Psoas muscle (tissue), 8 donors: ENCODE data around the gene SLC25A19. TPM values are rescaled to one million over a fixed set of nuclear protein-coding genes. Genes with fewer than 3 reads are reported as not detected.

Source experiments
- ATAC-seq, 4 donors: fragments of 200-7000 bp; cut with Tn5 transposase; one replicate each; pipeline ENCODE4 v1.9.1; 2020; ENCODE audit warnings: moderate library complexity in 3 of 4, mild to moderate bottlenecking in 2 of 4
- DNase-seq, 2 donors: peaks; one replicate each; pipeline ENCODE4 v3.0.0-alpha.2; 2020
- H3K27ac ChIP-seq: fragments of 200-600 bp; one replicate; pipeline ENCODE4 v1.8.0; 2022
- H3K27me3 ChIP-seq, 3 donors: fragments of 200-600 bp in 1 of 3; one replicate each; pipeline versions ENCODE4 v1.6.1 to v1.8.0; 2013 to 2022; ENCODE audit warnings: low read length in 2 of 3, mild to moderate bottlenecking in 2 of 3, moderate library complexity in 1 of 3; ENCODE audit not compliant: insufficient read depth in 3 of 3
- H3K36me3 ChIP-seq, 2 donors: fragments of 200-600 bp in 1 of 2; one replicate each; pipeline versions ENCODE4 v1.6.1 to v1.8.0; 2013 to 2022; ENCODE audit warnings: low read depth in 1 of 2, mild to moderate bottlenecking in 1 of 2, moderate library complexity in 1 of 2; ENCODE audit not compliant: insufficient read depth in 1 of 2
- H3K4me1 ChIP-seq: fragments of 200-600 bp; one replicate; pipeline ENCODE4 v1.8.0; 2022
- H3K4me3 ChIP-seq: fragments of 200-600 bp; one replicate; pipeline ENCODE4 v1.8.0; 2022; ENCODE audit warnings: mild to moderate bottlenecking
- H3K9me3 ChIP-seq: fragments of 200-600 bp; one replicate; pipeline ENCODE4 v1.8.0; 2022
- WGBS, 3 donors: extraction: QIAGEN DNeasy Blood & Tissue Kit; methylation state at CpG; one replicate each; pipeline versions ENCODE4 v1.1.6 to v1.1.7; 2013; 5-methylcytosine and 5-hydroxymethylcytosine counted together
- intact Hi-C, 2 donors: fragments of 100-400 bp; cut with DNase I; formaldehyde crosslinking; loops; one replicate each; pipeline versions ENCODE4 v1.11.0 to v1.14.2; 2022
- polyA plus RNA-seq, 3 donors: library from polyadenylated mRNA; stranded (reverse); fragments of 200-250 nt; gene quantifications; one replicate each; pipeline ENCODE4 v1.2.3, GENCODE V29; 2013
- total RNA-seq, 4 donors: library from RNA; stranded (reverse); fragmentation: NEBNext Ultra II Directional in 2 of 4; extraction: Animal tissue kit (Norgen Biotek cat#: 25700) in 2 of 4; gene quantifications; one replicate each; pipeline versions ENCODE4 v1.2.1 to v1.2.4, GENCODE V29; 2021 to 2023
- TF ChIP-seq, protein P1 (sequence below): fragments of 200-600 bp; IDR thresholded peaks from one replicate; pipeline ENCODE4 v1.8.0; 2022; ENCODE audit warnings: antibody characterized with exemption
- donor health status: healthy with polysubstance abuse.
- donor health status: DM: no; HTN: no; CAD: no; lungs with moderate emphysema.
- donor health status: Bipolar disorder and iron deficiency.
- donor health status: healthy.
- donor health status: DM: yes; HTN: yes; CAD: no.
- donor health status: DM: no; HTN: no; CAD: no.
- donor health status: DM: no; HTN: no; CAD: no.
- donor health status: DM: yes; HTN: yes; CAD: no.

Gene SLC25A19
- total and polyA plus RNA-seq, 7 donors, result 11.3 to 52.7 (median 24.9) TPM

DNA sequence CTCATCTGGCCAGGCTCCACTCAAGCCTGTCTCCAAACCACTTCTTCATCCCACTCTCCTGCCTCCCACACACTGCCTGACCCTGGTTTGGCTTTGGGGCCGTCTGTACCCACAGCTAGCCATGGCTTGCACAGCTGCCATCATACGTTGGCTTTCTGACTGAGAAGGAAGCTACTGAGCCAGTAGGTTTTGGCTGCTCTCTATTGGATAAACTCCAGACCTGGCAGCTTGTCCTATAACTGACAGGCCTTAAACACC is 22.2 kb downstream of the SLC25A19 start:
- Histone ChIP-seq H3K9me3 (no peaks in the 10 kb centered on the region), H3K4me3 (no peak overlapping the region), H3K36me3 (peaks cover 3 to 55% of the 10 kb centered on the region in 2 donors), H3K4me1 (peaks cover 28% of the 10 kb centered on the region), H3K27ac (no peak overlapping the region), H3K27me3 (no peaks in the 10 kb centered on the region)
- DNase-seq (peak in 1 of 2 donors; percentile 28), ATAC-seq (no peak)
- intact Hi-C loops, result no loop called here
- TF ChIP-seq, protein P1, sequence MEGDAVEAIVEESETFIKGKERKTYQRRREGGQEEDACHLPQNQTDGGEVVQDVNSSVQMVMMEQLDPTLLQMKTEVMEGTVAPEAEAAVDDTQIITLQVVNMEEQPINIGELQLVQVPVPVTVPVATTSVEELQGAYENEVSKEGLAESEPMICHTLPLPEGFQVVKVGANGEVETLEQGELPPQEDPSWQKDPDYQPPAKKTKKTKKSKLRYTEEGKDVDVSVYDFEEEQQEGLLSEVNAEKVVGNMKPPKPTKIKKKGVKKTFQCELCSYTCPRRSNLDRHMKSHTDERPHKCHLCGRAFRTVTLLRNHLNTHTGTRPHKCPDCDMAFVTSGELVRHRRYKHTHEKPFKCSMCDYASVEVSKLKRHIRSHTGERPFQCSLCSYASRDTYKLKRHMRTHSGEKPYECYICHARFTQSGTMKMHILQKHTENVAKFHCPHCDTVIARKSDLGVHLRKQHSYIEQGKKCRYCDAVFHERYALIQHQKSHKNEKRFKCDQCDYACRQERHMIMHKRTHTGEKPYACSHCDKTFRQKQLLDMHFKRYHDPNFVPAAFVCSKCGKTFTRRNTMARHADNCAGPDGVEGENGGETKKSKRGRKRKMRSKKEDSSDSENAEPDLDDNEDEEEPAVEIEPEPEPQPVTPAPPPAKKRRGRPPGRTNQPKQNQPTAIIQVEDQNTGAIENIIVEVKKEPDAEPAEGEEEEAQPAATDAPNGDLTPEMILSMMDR, result no peak
- 18 to 35% (median 29%) methylated on average over 2 of the region's 2 CpGs for WGBS, 3 donors

DNA sequence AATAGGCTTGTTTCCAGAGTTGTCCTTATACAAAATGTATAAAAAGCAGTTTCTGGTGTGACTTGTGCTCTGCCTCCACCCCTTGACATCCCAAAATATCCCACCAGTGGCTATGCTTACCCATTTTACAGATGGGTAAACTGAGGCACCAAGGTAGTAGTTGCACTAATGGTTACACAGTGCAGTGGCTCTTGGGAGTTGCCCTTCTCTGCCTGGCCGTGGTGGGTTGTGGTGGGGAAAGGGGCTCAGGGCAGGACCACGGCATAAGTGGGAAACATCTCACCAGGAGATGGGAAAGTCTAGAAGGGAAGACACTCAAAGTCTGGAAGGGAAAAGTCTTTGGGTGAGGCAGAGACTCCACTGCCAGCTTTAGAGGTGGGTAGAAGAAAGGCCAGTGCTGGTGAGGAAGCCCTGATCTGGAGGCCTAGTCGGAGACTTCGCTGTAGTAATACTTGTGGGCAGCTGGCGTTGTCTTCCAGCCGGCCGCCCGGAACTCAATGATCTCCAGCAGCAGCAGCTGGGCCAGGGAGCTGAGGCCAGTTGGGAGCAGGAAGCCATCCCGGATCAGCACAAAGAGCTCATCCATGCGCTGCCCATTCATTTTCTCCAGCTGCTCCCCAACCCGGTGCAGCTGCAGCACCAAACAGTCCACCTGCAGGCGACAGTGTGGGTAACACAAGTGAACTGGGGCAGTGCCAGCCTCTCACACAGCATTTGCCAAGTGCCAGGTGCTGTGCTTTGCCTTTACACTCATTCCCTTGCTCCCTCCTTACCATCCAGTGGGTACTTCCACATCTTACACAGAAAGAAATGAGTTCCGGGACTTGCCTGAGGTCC is 22.7 kb downstream of the SLC25A19 start:
- intact Hi-C loops, result no loop called here

DNA sequence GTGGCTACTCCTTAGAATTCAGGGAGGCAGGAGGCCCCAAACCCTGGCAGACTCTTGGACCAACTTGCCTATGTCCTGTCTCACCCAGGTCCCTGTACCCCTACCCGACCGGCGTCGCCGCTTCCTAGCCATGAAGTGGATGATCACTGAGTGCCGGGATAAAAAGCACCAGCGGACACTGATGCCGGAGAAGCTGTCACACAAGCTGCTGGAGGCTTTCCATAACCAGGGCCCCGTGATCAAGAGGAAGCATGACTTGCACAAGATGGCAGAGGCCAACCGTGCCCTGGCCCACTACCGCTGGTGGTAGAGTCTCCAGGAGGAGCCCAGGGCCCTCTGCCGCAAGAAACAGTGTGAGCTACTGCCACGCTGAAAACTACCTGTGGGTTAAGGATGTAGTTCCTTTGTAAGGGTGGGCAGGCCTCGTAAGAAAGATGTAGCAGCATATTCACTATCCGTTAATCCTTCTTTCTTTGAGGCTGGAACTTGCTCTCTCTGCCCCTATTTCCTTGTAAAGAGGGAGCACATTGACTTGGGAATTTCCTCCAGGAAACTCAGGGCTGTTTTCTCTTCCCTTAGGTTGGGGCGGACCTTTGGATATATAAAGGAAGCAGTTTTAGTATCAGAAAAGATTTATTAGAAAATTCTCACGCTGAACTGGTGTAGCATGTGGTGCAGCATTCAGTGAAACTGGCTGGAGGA is 23.5 kb downstream of the SLC25A19 start:
- intact Hi-C loops, result no loop called here
- H3K36me3 ChIP-seq, result peaks cover 3 to 55% of the 10 kb centered on the region in 2 donors
- no peak overlapping the region for H3K4me3 ChIP-seq
- H3K27ac ChIP-seq, result no peak overlapping the region
- 77 to 85% (median 84%) methylated on average over 17 of the region's 17 CpGs for WGBS, 3 donors
- TF ChIP-seq, protein P1, result no peak
- ATAC-seq, result no peak
- peak in 1 of 2 donors; percentile 32 for DNase-seq
- no peaks in the 10 kb centered on the region for H3K27me3 ChIP-seq
- H3K4me1 ChIP-seq, result peaks cover 24% of the 10 kb centered on the region
- no peaks in the 10 kb centered on the region for H3K9me3 ChIP-seq

More for the DNA sequence above, 22.7 kb downstream of the SLC25A19 start:
- Histone ChIP-seq H3K27me3 (no peaks in the 10 kb centered on the region), H3K9me3 (no peaks in the 10 kb centered on the region), H3K4me3 (no peak overlapping the region), H3K4me1 (peaks cover 24% of the 10 kb centered on the region), H3K36me3 (peaks cover 3 to 55% of the 10 kb centered on the region in 2 donors), H3K27ac (no peak overlapping the region)
- ATAC-seq (no peak), DNase-seq (peak in 1 of 2 donors; percentile 38)
- TF ChIP-seq, protein P1, result no peak
- 43 to 56% (median 52%) methylated on average over 13 of the region's 13 CpGs for WGBS, 3 donors

DNA sequence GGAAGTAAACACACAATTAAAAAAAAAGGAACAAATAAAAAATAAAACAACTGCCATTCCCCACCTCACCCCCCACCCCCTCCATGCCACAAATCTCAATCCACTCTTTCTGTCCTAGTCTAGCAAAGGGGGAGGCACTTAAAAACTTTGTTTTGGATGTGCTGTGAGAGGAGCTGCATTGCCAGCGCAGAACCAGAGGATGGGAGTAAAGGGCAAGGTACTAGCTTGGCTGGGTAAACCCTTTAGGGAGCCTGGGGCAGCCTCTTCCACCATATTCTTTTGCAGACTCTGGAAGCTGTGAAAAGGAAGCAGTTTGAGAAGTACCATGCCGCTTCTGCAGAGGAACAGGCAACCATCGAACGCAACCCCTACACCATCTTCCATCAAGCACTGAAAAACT is 26.2 kb downstream of the SLC25A19 start:
- Histone ChIP-seq H3K4me1 (peaks cover 38% of the 10 kb centered on the region), H3K27me3 (no peaks in the 10 kb centered on the region), H3K4me3 (peak overlapping the region; percentile 98), H3K27ac (no peak overlapping the region), H3K36me3 (peaks cover 3 to 53% of the 10 kb centered on the region in 2 donors), H3K9me3 (no peaks in the 10 kb centered on the region)
- DNase-seq (peak in 1 of 2 donors; percentile 7), ATAC-seq (no peak)
- WGBS, 3 donors, result 93 to 99% (median 95%) methylated on average over 4 of the region's 4 CpGs
- intact Hi-C loops, result no loop called here
- TF ChIP-seq, protein P1, result no peak
